ENCODE measurements around the gene LCN1.

The LCN1 gene

DNA sequence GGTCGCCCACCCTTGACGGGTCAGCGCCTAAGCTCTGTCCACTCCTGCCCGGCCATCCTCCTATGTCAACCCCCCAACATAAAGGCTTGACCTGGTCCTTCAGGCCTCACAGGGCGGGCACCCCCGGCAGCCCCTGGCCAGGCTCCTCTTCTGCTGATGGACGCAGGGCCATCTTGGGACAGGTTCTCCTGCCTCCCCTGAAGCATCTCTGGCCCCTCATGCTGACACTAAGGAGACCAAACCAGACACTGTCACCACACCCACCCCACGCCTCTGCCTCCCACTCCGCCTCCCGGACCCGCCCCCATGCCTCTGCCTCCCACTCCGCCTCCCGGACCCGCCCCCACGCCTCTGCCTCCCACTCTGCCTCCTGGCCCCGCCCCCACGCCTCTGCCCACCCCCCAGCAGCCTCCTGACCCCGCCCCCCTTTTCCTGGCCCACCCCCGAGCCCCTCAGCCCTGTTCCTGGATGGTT lies 31.5 kb downstream of the LCN1 start:
- no peaks in the 10 kb centered on the region for H3K4me1 ChIP-seq (ENCODE audit: low read length)
- H3K27ac ChIP-seq (ENCODE audit: low read length) = no peak overlapping the region
- no peak overlapping the region for H3K4me3 ChIP-seq (ENCODE audit: low read length)
- no peaks in the 10 kb centered on the region for H3K36me3 ChIP-seq (replicated peaks; ENCODE audit: insufficient read depth, low read length)
- no peak overlapping the region for H3K4me2 ChIP-seq (ENCODE audit: low read depth, low read length)
- H4K20me1 ChIP-seq (ENCODE audit: insufficient read depth, low read length) = no peaks in the 10 kb centered on the region
- no peaks in the 10 kb centered on the region for H3F3A ChIP-seq (ENCODE audit: insufficient read depth, low read length)
- TF ChIP-seq, protein P1, sequence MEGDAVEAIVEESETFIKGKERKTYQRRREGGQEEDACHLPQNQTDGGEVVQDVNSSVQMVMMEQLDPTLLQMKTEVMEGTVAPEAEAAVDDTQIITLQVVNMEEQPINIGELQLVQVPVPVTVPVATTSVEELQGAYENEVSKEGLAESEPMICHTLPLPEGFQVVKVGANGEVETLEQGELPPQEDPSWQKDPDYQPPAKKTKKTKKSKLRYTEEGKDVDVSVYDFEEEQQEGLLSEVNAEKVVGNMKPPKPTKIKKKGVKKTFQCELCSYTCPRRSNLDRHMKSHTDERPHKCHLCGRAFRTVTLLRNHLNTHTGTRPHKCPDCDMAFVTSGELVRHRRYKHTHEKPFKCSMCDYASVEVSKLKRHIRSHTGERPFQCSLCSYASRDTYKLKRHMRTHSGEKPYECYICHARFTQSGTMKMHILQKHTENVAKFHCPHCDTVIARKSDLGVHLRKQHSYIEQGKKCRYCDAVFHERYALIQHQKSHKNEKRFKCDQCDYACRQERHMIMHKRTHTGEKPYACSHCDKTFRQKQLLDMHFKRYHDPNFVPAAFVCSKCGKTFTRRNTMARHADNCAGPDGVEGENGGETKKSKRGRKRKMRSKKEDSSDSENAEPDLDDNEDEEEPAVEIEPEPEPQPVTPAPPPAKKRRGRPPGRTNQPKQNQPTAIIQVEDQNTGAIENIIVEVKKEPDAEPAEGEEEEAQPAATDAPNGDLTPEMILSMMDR (IDR thresholded peaks at IDR 0.05; ENCODE audit: low read length) = no peak
- TF ChIP-seq EZH2 (optimal IDR thresholded peaks at IDR 0.05; ENCODE audit: low read depth, low read length) = no peak
- no peak for TF ChIP-seq EZH2phosphoT487 (IDR thresholded peaks at IDR 0.05; ENCODE audit: low read length)
- no peaks in the 10 kb centered on the region for H3K79me2 ChIP-seq (ENCODE audit: low read length)
- no peaks in the 10 kb centered on the region for H3K9me2 ChIP-seq (replicated peaks; ENCODE audit: insufficient read depth, low read length)
- H3K9ac ChIP-seq (ENCODE audit: low read length) = no peak overlapping the region
- no peak overlapping the region for H2AFZ ChIP-seq (ENCODE audit: low read length)
- H3K9me3 ChIP-seq (replicated peaks; ENCODE audit: insufficient read depth, low read length) = no peaks in the 10 kb centered on the region
- H3K27me3 ChIP-seq (replicated peaks; ENCODE audit: insufficient read depth, low read length) = peaks cover 33% of the 10 kb centered on the region
- no peak for DNase-seq

DNA sequence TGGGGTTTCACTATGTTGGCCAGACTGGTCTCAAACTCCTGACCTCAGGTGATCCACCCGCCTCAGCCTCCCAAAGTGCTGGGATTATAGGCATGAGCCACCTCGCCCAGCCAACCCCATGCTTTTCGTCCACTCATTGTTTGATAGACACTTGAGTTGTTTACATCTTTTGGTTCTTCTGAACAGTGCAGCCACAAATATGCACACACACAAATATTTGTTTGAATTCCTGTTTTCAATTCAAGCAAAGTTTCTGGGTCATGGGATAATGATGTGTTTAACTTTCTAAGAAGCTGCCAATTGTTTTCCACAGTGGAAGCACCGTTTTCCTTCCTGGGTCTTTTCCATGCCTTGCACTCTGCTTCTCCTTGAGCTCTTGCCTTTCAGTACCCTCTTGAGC lies 33.5 kb downstream of the LCN1 start:
- Histone ChIP-seq H3K4me1 (ENCODE audit: low read length) (no peaks in the 10 kb centered on the region), H2AFZ (ENCODE audit: low read length) (no peak overlapping the region), H3K27me3 (replicated peaks; ENCODE audit: insufficient read depth, low read length) (peaks cover 28% of the 10 kb centered on the region), H4K20me1 (ENCODE audit: insufficient read depth, low read length) (no peaks in the 10 kb centered on the region), H3K9ac (ENCODE audit: low read length) (no peak overlapping the region), H3K79me2 (ENCODE audit: low read length) (no peaks in the 10 kb centered on the region), H3F3A (ENCODE audit: insufficient read depth, low read length) (no peaks in the 10 kb centered on the region), H3K4me3 (ENCODE audit: low read length) (no peak overlapping the region), H3K9me2 (replicated peaks; ENCODE audit: insufficient read depth, low read length) (no peaks in the 10 kb centered on the region), H3K36me3 (replicated peaks; ENCODE audit: insufficient read depth, low read length) (no peaks in the 10 kb centered on the region), H3K27ac (ENCODE audit: low read length) (no peak overlapping the region), H3K9me3 (replicated peaks; ENCODE audit: insufficient read depth, low read length) (no peaks in the 10 kb centered on the region), H3K4me2 (ENCODE audit: low read depth, low read length) (no peak overlapping the region)
- DNase-seq = no peak
- TF ChIP-seq, protein P1 (IDR thresholded peaks at IDR 0.05; ENCODE audit: low read length) = no peak
- no peak for TF ChIP-seq EZH2phosphoT487 (IDR thresholded peaks at IDR 0.05; ENCODE audit: low read length)
- TF ChIP-seq EZH2 (optimal IDR thresholded peaks at IDR 0.05; ENCODE audit: low read depth, low read length) = no peak

DNA sequence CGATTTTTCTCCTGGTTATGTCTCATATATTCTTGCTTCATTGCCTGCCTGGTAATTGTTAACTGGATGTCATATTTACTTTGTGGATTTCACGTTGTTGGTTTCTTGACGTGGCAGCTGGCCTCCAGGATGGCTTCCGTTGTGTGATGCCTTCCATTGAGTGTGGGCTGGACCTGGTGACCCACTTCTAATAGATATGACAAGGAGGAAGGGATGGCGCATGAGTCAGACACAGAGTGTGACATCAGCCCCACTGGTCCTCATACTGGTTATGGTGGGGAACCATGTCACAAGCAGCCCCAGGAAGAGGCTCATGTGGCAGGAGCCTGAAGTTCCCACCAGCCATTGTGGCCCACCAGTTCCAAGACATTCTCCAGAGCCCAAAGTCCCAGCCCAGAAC lies 34.0 kb downstream of the LCN1 start:
- H3K27me3 ChIP-seq (replicated peaks; ENCODE audit: insufficient read depth, low read length) = peaks cover 28% of the 10 kb centered on the region
- TF ChIP-seq EZH2phosphoT487 (IDR thresholded peaks at IDR 0.05; ENCODE audit: low read length) = no peak
- TF ChIP-seq, protein P1 (IDR thresholded peaks at IDR 0.05; ENCODE audit: low read length) = no peak
- no peak for TF ChIP-seq EZH2 (optimal IDR thresholded peaks at IDR 0.05; ENCODE audit: low read depth, low read length)
- no peak overlapping the region for H2AFZ ChIP-seq (ENCODE audit: low read length)
- no peak for DNase-seq
- no peak overlapping the region for H3K9ac ChIP-seq (ENCODE audit: low read length)
- no peaks in the 10 kb centered on the region for H3K4me1 ChIP-seq (ENCODE audit: low read length)
- H3K9me3 ChIP-seq (replicated peaks; ENCODE audit: insufficient read depth, low read length) = no peaks in the 10 kb centered on the region
- no peaks in the 10 kb centered on the region for H4K20me1 ChIP-seq (ENCODE audit: insufficient read depth, low read length)
- H3K36me3 ChIP-seq (replicated peaks; ENCODE audit: insufficient read depth, low read length) = no peaks in the 10 kb centered on the region
- no peaks in the 10 kb centered on the region for H3K79me2 ChIP-seq (ENCODE audit: low read length)
- no peak overlapping the region for H3K4me2 ChIP-seq (ENCODE audit: low read depth, low read length)
- H3K4me3 ChIP-seq (ENCODE audit: low read length) = no peak overlapping the region
- no peaks in the 10 kb centered on the region for H3K9me2 ChIP-seq (replicated peaks; ENCODE audit: insufficient read depth, low read length)
- H3F3A ChIP-seq (ENCODE audit: insufficient read depth, low read length) = no peaks in the 10 kb centered on the region
- H3K27ac ChIP-seq (ENCODE audit: low read length) = no peak overlapping the region

All from MM.1S (cell line).